DMS53 treated with DMSO at 0.1 percent for 48 hours (cell line): ENCODE data around the gene SH3PXD2B.
"Not testable (repeated sequence)": the region's sequence is repeated elsewhere in the genome, so short reads cannot be mapped to it uniquely, and the experiment has no call there.

ENCODE experiments used
- DNase-seq: peaks from one replicate; lab custom pipeline; 2025; ENCODE audit not compliant: unreplicated experiment; lab: John Stamatoyannopoulos, UW

Gene SH3PXD2B

DNA sequence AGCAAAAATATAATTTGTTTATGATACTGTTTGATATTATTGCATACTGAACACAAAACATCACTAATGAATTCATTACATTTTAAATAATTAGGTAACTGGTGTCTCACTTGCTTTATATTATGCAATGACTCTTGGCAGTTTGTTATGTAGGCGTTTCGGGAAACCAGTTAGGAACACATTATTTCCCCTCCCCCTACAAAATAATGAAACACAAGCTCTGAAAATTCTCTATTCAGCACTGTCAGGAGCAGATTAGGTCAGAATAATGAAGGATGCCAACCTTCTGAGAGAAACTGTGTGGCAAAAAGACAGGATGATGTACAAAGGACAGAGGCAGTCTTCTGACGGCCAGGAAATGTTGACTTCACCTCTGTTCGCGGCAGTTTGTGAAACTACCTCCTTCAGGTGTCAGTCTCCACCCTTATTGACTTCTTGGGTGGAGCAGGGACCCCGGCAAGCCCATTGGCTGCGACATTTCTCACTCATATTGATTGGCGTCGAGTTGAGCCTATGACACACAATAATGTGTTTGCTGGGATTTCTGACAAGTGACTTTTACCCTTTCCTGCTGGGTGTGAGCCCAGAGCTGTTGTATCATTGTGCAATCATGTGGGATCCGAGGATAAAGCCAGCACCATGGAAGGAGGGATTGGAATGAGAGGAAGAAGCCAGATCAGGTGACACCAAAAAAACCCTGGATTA lies 33.9 kb downstream of the SH3PXD2B start:
- DNase-seq = no peak

DNA sequence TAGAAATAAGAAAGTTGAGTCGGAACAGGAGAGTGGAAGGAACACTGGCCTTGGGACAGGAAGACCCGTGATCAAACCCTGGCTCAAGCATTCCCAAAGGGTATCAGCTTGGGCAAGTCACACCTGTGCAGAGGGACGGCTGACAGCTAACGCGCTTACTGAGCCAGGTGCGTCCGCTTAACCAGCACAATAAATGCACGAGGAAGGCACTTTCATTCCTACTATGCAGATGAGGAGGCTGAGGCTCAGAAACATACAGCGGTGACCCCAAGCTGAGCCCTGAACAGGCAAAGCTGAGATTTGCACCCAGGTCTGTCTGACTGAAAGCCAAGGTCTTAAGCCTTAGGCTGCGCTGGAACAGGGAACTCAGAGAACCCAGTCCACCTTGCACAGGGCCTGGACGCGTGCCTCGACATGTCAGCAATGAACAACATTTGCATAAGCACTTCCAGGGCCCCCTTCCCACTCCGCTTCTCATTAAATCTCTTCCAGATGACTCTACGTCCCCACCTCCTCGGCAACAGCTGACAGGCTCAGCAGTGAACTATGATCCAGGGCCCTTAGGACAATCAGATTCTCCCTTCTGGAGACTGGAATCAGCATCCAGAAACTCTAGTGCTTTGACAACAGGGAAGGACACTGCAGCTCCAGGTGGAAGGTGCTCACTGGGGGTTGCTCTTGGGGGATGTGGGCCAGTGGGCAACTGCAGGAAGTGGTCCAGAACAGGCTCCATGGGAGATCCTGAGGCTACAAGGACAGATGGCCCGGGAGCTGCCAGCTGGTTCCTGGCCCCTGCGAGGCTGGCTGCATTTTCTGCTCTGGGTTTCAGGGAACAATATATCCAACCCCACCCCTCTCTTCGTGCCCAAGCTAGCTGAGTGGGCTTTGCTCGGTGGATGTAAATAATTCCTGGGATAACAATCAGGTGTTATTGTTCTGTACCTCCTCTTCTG lies 35.2 kb downstream of the SH3PXD2B start:
- DNase-seq = no peak

DNA sequence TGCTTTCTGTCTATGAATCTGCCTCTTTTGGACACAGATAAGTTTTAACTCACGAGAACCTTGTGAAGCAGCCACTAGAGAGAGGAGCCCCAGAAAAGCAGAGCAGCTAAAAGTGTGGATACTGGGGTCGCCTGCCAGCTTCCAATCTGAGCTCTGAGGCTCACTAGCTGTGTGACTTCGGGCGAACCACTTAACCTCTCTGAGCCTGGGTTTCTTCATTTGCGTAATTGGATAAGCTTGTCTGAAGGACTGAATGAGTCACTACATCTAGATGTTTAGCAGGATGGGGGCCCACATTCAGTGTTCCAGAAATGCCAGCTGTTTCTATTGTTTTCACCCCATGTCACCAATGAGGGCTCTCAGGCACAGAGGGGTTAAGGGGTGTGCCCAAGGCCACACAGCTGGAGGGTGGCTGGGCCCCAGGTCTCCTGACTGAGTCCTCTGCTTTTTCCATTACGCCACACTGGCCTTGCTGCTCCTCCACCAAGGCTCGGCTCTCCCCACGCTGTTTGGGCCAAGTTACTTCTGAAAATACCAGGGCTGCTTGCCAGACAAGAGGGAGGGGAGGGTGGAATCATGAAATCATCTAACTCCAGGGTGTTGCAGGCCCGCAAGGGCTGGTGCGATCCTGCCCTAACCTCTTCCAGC lies 36.2 kb downstream of the SH3PXD2B start:
- DNase-seq = no peak

DNA sequence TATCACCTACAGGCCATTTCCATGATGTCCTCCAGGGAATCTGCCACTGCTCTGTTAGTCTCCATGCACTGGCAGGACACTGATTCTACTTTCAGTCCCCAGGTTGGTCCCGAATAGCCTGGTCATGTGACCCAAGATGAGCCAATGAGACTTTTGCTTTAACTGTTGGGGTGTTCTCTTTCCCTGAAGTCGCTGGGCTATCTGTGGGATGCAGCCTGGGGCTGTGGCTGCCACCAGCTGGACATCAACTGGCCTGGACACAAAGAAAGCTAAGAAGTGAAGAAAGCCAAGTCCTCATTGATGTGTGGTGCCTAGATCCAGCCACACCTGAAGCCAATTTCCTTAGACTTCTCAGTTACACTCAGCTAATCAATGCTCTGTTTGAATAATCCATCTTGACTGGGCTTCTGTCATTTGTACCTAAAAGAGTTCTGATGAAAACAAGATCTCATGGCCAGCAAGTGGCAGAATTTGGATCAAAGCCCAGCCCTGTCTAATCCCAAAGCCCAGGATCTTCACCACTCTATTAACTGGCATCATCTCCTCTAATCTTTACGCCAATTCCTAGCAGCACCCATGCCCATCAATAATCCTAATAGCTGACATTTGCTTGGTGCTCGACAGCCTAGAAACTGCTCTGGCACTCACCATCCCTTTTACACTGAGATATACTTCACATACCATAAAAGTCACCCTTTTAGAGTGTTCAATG lies 37.0 kb downstream of the SH3PXD2B start:
- no peak for DNase-seq

DNA sequence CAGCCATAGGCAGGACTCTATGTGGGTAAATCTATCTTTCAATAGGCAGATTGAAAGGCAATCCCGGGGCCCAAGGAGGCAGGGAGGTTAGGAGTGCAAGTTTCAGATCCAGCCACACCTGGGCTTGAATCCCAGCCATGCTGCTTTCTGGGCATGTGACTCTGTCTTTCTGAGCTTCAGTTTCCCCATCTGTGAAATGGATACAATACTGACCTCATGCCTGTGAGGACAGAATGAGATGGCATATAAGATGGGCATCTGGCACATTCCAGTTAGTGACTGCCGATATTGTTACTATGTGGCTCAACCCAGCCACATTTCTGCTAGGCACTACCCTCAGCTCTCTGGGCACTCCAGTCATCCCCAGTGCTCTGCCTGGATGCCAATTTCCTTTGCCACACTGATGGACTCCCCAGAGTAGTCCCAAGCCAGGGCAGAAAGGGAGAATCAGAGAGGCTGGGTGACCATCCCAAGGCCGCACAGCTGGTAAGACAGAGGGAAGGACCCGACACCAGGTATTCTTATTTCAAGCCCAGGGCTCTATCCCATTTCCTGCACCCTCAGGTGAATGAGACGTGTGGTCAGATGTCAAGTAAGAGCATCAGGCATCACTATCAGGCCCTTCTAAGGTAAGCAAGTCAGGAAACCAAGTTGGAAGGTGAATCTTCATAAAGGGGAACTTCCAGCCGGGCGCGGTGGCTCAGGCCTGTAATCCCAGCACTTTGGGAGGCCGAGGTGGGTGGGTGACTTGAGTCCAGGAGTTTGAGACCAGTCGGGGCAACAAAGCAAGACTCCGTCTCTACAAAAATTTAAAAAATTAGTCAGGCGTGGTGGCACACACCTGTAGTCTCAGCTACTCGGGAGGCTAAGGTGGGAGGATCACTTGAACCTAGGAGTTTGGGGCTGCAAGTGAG lies 38.7 kb downstream of the SH3PXD2B start:
- no peak for DNase-seq

DNA sequence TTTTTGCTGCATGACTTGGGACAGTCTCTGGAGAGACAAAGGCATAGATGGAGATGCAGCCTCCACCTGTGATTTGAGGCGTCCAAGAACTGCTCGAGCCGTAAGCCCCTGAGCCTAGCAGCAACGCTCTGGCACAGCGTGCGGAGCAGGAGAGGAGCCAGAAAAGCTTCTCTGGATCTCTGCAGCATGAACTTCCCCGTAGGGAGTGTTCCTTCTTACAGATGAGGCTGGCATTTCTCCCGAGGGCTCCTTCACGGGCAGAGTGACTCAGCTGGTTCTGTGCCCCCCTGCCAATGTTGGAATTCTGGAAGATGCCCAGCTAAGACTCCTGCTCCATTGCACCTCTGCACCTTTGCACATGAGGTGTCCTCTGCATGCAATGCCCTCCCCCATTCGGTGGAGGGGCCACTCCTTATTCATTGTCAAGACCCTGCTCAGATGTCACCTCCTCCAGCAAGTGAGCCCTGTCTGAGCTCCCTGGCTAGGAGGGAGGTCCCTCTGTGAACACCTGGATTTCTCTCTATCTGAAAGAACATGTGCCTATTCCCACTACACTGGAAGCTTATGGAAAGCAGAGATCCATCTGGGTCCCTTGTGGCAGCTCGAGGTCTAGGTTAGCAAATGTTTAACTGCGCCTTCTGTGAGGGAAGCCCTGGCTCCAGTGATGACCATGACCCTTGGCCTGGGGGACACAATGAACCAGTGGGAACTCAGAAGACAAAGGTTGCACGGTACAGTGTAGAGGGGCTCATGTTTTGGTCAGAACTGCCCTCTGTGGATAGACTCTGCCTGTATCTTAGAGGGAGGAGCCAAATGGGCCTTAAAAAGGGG lies 39.6 kb downstream of the SH3PXD2B start:
- DNase-seq = no peak

DNA sequence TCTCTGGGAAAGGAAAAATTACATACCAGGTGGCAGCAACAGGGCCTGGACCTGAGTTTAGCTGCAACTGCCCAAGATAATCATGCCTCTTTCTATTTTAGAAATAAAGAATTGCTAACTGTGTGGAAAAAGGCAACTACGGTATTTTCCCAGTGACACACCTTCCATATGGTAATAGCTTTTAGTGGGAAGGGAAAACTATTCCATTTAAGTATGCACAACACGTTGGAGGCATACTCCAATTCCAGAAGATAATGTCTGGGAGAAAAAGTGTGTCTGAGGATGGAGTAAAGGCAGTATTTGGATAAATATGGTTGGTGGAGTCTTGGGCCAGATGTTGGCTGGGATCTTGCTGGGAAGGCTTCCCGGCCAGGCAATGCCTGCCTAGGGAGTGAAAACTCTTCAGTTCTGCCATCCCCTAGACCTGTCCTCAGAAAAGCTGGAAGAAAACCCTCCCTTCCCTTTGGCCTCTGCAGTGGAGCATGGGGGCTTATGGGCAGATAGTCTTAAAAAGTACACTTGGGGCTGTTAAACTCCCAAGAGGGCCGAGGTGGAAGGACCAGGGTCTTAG lies 40.6 kb downstream of the SH3PXD2B start:
- DNase-seq = no peak

DNA sequence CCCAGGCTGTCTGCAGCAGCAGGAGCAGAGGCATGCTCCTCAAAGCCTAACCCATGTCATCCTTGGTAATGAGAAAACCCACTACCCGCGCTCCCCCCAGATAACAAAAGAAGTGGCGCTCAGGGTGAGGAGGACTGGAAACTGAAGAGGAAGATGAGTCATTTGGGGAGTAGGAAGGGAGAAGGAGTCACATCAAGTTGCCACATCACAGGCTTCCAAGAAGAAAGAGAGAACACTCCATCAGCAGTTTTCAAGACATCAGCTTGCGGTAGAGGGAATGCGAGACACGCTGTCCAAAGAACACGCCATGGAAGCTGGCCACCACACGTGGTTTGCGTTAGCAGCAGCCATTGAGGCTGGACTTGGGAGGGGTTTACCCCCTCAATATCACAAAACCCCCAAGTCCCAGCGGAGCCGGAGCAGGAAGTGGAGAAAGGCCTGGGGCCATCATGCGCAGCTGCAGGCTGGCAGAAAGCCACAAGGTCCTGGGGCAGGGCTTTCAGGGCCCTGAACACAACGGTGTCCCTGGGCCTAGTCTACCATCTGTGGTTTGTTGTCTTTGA lies 41.5 kb downstream of the SH3PXD2B start:
- no peak for DNase-seq

DNA sequence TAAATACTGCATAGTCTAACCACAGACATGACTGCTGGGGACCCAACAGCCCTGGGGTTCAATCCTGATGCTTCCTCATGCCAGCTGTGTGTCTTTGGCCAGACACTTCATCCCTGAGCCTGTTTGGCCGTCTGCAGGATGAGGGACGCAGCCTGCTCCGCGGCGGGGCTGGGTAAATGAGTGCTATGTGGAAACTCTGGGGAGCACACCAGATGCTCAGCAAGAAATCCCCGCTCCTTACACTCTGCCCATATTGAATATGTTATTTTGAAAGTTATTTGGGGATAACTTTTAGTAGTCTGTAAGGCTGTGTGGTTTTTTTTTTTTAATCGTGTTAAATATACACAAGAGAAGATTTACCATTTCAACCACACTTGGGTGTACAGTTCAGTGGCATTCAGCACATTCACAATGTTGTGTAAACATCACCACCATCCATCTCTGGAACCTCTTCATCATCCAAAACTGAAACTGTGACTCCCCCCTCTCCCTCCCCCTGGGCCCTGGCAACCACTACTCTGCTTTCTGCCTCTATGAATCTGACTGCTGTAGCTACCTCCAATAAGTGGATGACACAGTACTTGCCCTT lies 42.7 kb downstream of the SH3PXD2B start:
- no peak for DNase-seq

DNA sequence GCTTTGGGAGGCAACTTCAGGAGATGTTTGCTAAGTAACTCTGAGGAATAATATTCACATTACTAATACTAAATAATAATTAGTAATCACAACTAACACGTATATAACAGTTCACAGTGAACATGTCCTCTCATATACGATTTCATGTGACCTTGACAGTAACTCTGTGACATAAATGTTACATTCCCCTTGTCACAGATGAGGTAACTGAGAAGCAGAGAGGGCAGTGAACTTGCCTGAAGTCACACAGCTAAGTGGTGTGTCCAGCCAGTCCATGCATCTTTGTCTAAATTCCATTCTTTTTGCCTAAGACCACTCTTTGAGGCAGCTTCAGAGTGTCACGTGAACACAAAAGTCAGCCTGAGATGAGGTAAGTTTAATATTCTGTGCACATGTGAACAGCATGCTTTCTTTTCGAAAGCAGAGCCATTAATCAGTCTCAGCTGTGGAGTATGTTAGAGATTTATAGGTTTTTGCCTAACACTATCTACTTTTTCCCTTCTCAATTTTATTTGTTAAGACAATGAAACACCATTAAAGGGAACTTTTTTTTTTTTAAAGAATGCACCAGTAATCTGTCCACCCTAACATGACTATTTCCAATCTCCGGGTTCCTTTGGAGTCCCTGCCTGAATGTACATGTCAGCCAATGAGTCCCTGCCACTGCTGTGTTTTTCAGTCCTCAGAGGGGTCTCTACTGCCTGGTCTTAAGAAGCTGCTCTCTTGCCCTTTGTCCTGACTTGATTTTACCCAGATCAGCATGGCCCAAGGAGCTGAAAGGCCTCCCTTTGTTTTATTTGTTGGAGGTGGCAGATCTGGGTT lies 43.5 kb downstream of the SH3PXD2B start:
- no peak for DNase-seq

DNA sequence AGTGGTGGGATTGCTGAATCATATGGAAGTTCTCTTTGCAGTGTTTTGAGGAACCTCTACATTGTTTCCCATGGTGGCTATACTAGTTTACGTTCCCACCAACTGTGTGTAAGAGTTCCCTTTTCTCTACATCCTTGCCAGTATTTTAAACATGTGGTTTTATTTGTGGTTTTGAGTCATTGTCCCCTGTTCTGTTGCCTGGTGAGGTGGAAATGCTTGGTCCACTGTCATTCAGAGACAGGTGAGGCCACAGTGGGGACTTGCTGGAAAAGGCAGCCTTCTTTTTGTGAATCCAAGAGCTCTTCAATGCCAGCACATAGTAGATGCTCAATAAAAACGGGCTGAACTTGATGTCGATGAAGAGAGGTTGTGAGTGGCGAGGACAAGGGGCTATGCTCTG lies 44.2 kb downstream of the SH3PXD2B start:
- DNase-seq = no peak

DNA sequence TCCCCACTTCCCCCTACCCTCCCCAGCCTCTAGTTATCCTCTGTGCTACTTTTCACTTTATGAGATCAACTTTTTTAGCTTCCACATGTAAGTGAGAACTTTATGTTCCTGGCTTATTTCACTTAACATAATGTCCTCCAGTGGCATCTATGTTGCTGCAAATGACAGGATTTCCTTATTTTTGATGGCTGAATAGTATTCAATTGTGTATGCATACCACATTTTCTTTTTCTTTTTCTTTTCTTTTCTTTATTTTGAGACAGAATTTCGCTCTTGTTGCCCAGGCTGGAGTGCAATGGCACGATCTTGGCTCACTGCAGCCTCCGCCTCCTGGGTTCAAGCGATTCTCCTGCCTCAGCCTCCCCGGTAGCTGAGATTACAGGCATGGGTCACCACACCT lies 44.8 kb downstream of the SH3PXD2B start:
- not testable (repeated sequence) for DNase-seq

DNA sequence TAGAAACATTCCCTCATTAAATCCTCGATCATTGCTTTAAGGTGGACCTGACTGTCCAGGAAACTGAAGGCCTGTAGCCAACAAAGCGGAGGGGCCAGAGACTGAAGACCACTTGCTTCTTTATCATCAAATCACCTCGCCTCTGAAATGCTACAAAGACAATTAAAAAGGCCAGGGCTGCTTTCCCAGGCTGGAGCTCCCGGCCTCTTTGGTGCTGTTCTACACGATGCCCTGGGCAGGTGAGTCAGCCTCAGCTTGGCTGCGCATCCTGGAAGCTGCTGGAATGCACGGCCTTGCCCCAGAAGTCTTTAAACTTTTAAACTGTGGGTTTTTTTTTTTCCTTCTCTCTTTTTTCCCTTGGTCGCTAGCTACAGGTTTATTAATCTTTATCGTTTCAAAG lies 46.5 kb downstream of the SH3PXD2B start:
- no peak for DNase-seq

DNA sequence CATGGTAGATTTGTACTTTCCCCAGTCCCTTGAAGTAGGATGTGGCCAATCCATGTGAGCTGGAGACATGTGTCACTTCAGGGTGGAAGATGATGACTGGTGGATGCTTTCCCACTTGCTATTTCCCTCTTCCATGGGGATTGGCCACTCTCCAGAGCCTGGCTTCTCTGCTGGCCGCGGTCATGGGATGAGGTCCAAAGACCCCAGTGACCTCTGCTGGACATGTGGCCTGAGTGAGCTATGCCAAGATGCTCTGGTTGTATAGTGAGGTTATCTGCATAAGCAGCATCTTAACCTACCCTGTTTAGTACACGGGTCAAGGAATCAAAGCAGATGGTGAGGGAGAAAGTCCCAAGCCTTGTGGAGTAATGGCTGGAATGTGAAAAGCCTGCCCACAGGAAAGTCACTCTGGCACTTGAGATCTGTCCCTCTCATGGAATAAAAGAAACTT lies 47.1 kb downstream of the SH3PXD2B start:
- DNase-seq = no peak

DNA sequence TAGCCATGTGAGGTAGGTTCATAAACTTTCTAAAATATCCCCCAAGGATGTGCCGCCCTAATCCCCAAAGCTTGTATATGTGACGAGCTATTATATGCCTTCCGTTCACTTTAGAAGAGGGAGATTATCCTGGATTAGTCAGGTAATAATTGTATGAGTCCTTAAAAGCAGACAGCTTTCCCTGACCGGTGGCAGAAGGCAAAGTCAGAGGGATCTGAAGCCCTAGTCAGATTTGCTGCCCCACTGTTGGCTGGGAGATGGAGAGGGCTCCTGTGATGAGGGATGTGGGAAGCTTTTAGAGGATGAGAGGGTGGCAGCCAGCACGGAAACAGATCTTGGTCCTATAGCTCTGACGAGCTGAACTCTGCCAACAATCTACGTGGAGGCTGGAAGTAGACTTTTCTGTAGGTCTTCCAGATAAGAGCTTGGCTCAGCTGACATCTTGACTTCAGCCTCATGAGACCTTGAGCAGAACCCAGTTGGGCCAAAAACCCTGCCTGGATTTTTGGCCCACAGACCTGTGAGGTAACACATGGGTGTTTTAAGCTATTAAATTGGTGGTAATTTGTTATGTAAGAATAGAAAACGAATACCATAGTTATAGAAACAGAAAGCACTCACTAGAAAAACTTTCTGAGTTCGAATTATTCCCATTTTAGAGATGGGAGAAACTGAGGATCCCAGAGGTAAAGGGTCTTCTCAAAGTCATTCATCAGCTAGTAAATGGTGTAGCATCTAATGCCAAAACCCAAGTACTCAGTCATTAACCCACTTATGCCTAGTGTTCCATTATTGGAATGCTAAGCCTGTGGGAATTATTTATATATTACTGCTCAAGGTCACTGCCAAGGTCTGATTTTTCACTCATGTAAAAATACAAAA lies 48.9 kb downstream of the SH3PXD2B start:
- DNase-seq = no peak

DNA sequence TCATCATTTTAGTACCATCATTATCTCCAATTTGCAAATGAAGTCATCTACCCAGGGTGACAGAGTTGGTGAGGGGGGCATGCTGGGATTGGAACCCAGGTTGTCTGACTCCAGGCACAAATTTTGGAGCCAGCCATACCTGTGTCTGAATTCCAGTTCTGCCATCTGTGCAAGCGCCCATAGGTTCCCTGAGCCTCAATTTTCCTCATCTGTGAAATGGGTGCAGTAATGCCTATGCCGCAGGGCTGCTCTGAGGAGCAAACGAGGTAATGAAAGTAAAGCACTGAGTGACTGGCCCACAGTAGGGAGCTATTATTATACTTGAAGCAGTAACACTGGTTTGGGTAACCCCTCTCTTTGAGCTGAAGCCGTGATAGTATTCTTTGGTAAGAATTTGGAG lies 49.6 kb downstream of the SH3PXD2B start:
- DNase-seq = no peak
